ENCODE data around the gene CLRN3. TPM values are rescaled to one million over a fixed set of nuclear protein-coding genes. Genes with fewer than 3 reads are reported as not detected.

CLRN3 gene
- polyA plus RNA-seq, 1 donor from 2014 or later: not detected

DNA sequence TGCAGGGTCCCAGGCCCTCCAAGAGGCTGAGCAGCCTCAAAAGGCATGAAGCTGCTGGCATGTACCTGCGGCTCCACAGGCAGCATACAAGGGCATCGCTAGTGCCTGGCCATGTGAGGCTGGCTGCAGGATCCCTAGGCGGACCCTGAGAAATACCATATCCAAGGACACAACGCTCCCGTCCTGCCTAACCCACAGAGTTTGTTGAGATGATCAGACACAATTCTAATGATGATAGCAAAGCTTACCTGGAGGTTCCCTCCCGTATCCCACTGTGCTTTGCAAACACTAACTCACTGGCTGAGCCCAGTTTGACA, 17.3 kb downstream of the CLRN3 start:
- no peak overlapping the region for H3K9ac ChIP-seq (ENCODE audit: low read length)
- H3K79me2 ChIP-seq (replicated peaks; ENCODE audit: insufficient read depth, low read length): no peaks in the 10 kb centered on the region
- H4K20me1 ChIP-seq (ENCODE audit: insufficient read depth): no peaks in the 10 kb centered on the region
- H3K4me2 ChIP-seq (ENCODE audit: low read length): no peak overlapping the region
- H3K27me3 ChIP-seq (ENCODE audit: insufficient read depth, low read depth, low read length): no peaks in the 10 kb centered on the region
- H3K27ac ChIP-seq (ENCODE audit: low read length): no peak overlapping the region
- no peaks in the 10 kb centered on the region for H3K9me3 ChIP-seq (ENCODE audit: low read length)
- no peak overlapping the region for H2AFZ ChIP-seq (ENCODE audit: low read depth, low read length)
- TF ChIP-seq EZH2 (IDR thresholded peaks at IDR 0.05; ENCODE audit: borderline replicate concordance, insufficient read depth, low read length, poor library complexity, severe bottlenecking) (no peak), TAF1 (IDR thresholded peaks at IDR 0.05; ENCODE audit: low read depth) (no peak), REST (IDR thresholded peaks at IDR 0.05; ENCODE audit: borderline replicate concordance) (no peak), POLR2AphosphoS5 (IDR thresholded peaks at IDR 0.05) (no peak), CTCF (IDR thresholded peaks at IDR 0.05; ENCODE audit: poor library complexity, severe bottlenecking) (no peak), MXI1 (conservative IDR thresholded peaks at IDR 0.05; ENCODE audit: poor library complexity, severe bottlenecking) (no peak), SMC3 (conservative IDR thresholded peaks at IDR 0.05; ENCODE audit: poor library complexity) (no peak), EP300 (conservative IDR thresholded peaks at IDR 0.05; ENCODE audit: poor library complexity, severe bottlenecking) (no peak), RAD21 (conservative IDR thresholded peaks at IDR 0.05) (no peak)
- no peaks in the 10 kb centered on the region for H3F3A ChIP-seq (ENCODE audit: insufficient read depth, low read length, poor library complexity, severe bottlenecking)
- H3K36me3 ChIP-seq (ENCODE audit: insufficient read depth, low read length): no peaks in the 10 kb centered on the region
- H3K4me3 ChIP-seq (ENCODE audit: low read length): no peak overlapping the region
- no peaks in the 10 kb centered on the region for H3K9me2 ChIP-seq (ENCODE audit: insufficient read depth, low read length)

DNA sequence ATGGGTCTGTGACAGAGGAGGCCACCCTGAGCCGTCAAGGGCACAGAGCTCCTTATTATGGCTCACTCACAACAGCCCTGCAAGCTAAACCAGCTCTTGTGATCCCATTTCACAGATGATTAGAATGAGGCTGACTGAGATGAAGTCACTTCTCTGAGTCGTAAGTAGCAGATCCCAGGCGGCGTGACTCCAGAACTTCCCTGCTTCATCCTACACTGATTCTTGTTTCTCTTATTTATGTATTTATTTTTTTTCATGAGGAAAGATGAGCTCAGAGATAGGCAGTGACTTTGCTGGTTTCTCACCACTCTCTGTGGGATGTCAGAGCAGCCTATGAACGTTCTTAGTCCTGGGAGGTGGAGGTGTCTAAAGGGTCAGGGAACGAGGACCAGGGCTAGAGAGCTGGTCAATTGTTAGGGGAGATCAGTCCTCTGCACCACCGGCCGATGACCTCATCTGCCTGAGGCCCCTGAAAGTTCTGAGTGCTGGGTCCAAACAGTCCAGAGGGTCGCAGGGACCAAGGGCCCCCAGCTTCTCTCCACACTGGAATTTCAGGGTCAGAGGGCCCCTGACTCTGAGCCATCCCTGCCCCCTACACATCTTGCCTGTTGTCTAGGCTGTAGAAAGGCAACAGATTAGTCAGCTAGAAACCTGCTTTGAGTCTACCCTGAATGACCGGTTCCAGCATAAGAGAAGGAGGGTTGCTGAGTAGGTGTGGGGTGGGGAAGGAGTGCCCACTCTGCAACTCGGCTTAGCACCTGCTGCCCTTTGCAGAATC, 17.9 kb downstream of the CLRN3 start:
- Histone ChIP-seq H3K9me2 (ENCODE audit: insufficient read depth, low read length) (no peaks in the 10 kb centered on the region), H3K9ac (ENCODE audit: low read length) (no peak overlapping the region), H3K27ac (ENCODE audit: low read length) (no peak overlapping the region), H3K27me3 (ENCODE audit: insufficient read depth, low read depth, low read length) (no peaks in the 10 kb centered on the region), H3K36me3 (ENCODE audit: insufficient read depth, low read length) (no peaks in the 10 kb centered on the region), H3K4me3 (ENCODE audit: low read length) (no peak overlapping the region), H3K4me2 (ENCODE audit: low read length) (no peak overlapping the region), H4K20me1 (ENCODE audit: insufficient read depth) (no peaks in the 10 kb centered on the region), H3F3A (ENCODE audit: insufficient read depth, low read length, poor library complexity, severe bottlenecking) (no peaks in the 10 kb centered on the region), H2AFZ (ENCODE audit: low read depth, low read length) (no peak overlapping the region), H3K79me2 (replicated peaks; ENCODE audit: insufficient read depth, low read length) (no peaks in the 10 kb centered on the region), H3K9me3 (ENCODE audit: low read length) (no peaks in the 10 kb centered on the region)
- TF ChIP-seq EZH2 (IDR thresholded peaks at IDR 0.05; ENCODE audit: borderline replicate concordance, insufficient read depth, low read length, poor library complexity, severe bottlenecking): no peak
- no peak for TF ChIP-seq RAD21 (conservative IDR thresholded peaks at IDR 0.05)
- TF ChIP-seq EP300 (conservative IDR thresholded peaks at IDR 0.05; ENCODE audit: poor library complexity, severe bottlenecking): no peak
- TF ChIP-seq REST (IDR thresholded peaks at IDR 0.05; ENCODE audit: borderline replicate concordance): no peak
- TF ChIP-seq TAF1 (IDR thresholded peaks at IDR 0.05; ENCODE audit: low read depth): no peak
- no peak for TF ChIP-seq MXI1 (conservative IDR thresholded peaks at IDR 0.05; ENCODE audit: poor library complexity, severe bottlenecking)
- TF ChIP-seq SMC3 (conservative IDR thresholded peaks at IDR 0.05; ENCODE audit: poor library complexity): no peak
- no peak for TF ChIP-seq POLR2AphosphoS5 (IDR thresholded peaks at IDR 0.05)
- TF ChIP-seq CTCF (IDR thresholded peaks at IDR 0.05; ENCODE audit: poor library complexity, severe bottlenecking): no peak
